HepG2 (cell line): Measurements from ENCODE around the gene MOK. TPM values are rescaled to one million over a fixed set of nuclear protein-coding genes. Genes with fewer than 3 reads are reported as not detected.

ENCODE experiments used
- ATF1 ChIP-seq: IDR thresholded peaks from 2 replicates; pipeline ENCODE4 v1.6.1; 2016; ENCODE audit warnings: mild to moderate bottlenecking, control low read depth
- BRD4 ChIP-seq: sonication (generic); formaldehyde crosslinking; IDR thresholded peaks from 2 replicates; pipeline ENCODE4 v1.4.0; 2020; ENCODE audit warnings: missing genetic modification reagents
- CHD4 ChIP-seq: fragments of 200-600 bp; sonication (generic); IDR thresholded peaks from 2 replicates; pipeline ENCODE4 v1.7.0; 2017; ENCODE audit warnings: mild to moderate bottlenecking, low read length, borderline replicate concordance
- CREM ChIP-seq, 2 experiments: sonication (generic) in 1 of 2; formaldehyde crosslinking in 1 of 2; IDR thresholded peaks; 2 replicates each; pipeline versions ENCODE4 v1.4.0 to v1.6.1; 2016 to 2020; ENCODE audit warnings: antibody characterized with exemption in 1 of 2, mild to moderate bottlenecking in 1 of 2, missing genetic modification reagents in 1 of 2
- GZF1 ChIP-seq: sonication (generic); formaldehyde crosslinking; IDR thresholded peaks from 2 replicates; pipeline ENCODE4 v1.5.1; 2020; ENCODE audit warnings: mild to moderate bottlenecking, missing genetic modification reagents
- HNF1A ChIP-seq, 2 experiments: sonication (generic) in 1 of 2; formaldehyde crosslinking in 1 of 2; IDR thresholded peaks; 2 replicates each; pipeline versions ENCODE4 v1.4.0 to v1.6.1; 2016 to 2020; ENCODE audit warnings: borderline replicate concordance in 1 of 2, low read depth in 1 of 2, mild to moderate bottlenecking in 1 of 2, missing genetic modification reagents in 1 of 2
- HNRNPK ChIP-seq: fragments of 200-400 bp; formaldehyde crosslinking; IDR thresholded peaks from 2 replicates; pipeline ENCODE4 v1.6.1; 2018; ENCODE audit warnings: low read length, low read depth, moderate library complexity, mild to moderate bottlenecking; ENCODE audit not compliant: poor library complexity, severe bottlenecking
- ISX ChIP-seq: sonication (generic); formaldehyde crosslinking; conservative IDR thresholded peaks from 2 replicates; pipeline ENCODE4 v1.5.0; 2020; ENCODE audit warnings: missing genetic modification reagents
- NONO ChIP-seq, 2 experiments: fragments of 450-650 bp in 1 of 2; sonication (generic) in 1 of 2; formaldehyde crosslinking in 1 of 2; IDR thresholded peaks in 1 of 2; conservative IDR thresholded peaks in 1 of 2; 2 replicates each; pipeline versions ENCODE4 v1.6.1 to v1.8.0; 2017 to 2022; ENCODE audit warnings: mild to moderate bottlenecking in 1 of 2, missing genetic modification reagents in 1 of 2, moderate library complexity in 1 of 2
- SMAD1 ChIP-seq: sonication (generic); formaldehyde crosslinking; IDR thresholded peaks from 2 replicates; pipeline ENCODE4 v1.4.0; 2020; ENCODE audit warnings: missing genetic modification reagents, low read depth, mild to moderate bottlenecking, borderline replicate concordance
- SMAD3 ChIP-seq: sonication (generic); formaldehyde crosslinking; IDR thresholded peaks from 2 replicates; pipeline ENCODE4 v1.4.0; 2020; ENCODE audit warnings: missing genetic modification reagents
- SRSF1 ChIP-seq: fragments of 200-400 bp; formaldehyde crosslinking; optimal IDR thresholded peaks from 2 replicates; pipeline ENCODE3; 2017; ENCODE audit warnings: mild to moderate bottlenecking, low read depth, low read length, moderate library complexity
- TRIM24 ChIP-seq: sonication (generic); formaldehyde crosslinking; IDR thresholded peaks from 2 replicates; pipeline ENCODE4 v1.8.0; 2022; ENCODE audit warnings: mild to moderate bottlenecking, missing genetic modification reagents
- ZBTB21 ChIP-seq: sonication (generic); formaldehyde crosslinking; IDR thresholded peaks from 2 replicates; pipeline ENCODE4 v1.4.0; 2020; ENCODE audit warnings: missing genetic modification reagents
- ZBTB25 ChIP-seq: IDR thresholded peaks from 2 replicates; pipeline ENCODE4 v1.6.1; 2018; ENCODE audit warnings: missing genetic modification reagents
- ZBTB33 ChIP-seq: sonication (generic); formaldehyde crosslinking; IDR thresholded peaks from 2 replicates; pipeline ENCODE4 v1.4.0; 2020; ENCODE audit warnings: missing genetic modification reagents
- ZNF317 ChIP-seq: sonication (generic); formaldehyde crosslinking; IDR thresholded peaks from 2 replicates; pipeline ENCODE4 v1.5.0; 2020; ENCODE audit warnings: mild to moderate bottlenecking, missing genetic modification reagents
- ZNF629 ChIP-seq: sonication (generic); formaldehyde crosslinking; conservative IDR thresholded peaks from 2 replicates; pipeline ENCODE4 v1.5.0; 2020; ENCODE audit warnings: missing genetic modification reagents
- ZNF691 ChIP-seq: sonication (generic); formaldehyde crosslinking; IDR thresholded peaks from 2 replicates; pipeline ENCODE4 v1.4.0; 2020; ENCODE audit warnings: missing genetic modification reagents, low read depth, mild to moderate bottlenecking, borderline replicate concordance
- polyA plus RNA-seq, 8 experiments: library from polyadenylated mRNA; depleted of rRNA in 3 of 8; stranded (reverse) in 7 of 8; unstranded in 1 of 8; fragments of >200 nt; fragmentation: Illumina TruSeq in 4 of 8; extraction: Trizol in 4 of 8; gene quantifications; 2 replicates each; pipeline versions ENCODE4 v1.2.1 to v1.2.3, GENCODE V29; 2011 to 2016; ENCODE audit warnings: low read depth in 4 of 8, missing spikeins in 1 of 8, mixed read lengths in 1 of 8; ENCODE audit not compliant: insufficient read depth in 1 of 8
- total RNA-seq, 5 experiments: library from RNA; depleted of rRNA; stranded (reverse); fragments of >200 nt; fragmentation: Illumina TruSeq; extraction: Trizol; gene quantifications; 2 replicates each; pipeline ENCODE4 v1.2.3, GENCODE V29; 2016; ENCODE audit warnings: low read depth in 1 of 5

MOK gene
- total and polyA plus RNA-seq, 2 of the 13 experiments (the other 11 are each of a cell fraction or from before 2014, with no cell fraction given), result 15.3 to 16.9 TPM

GRCh38 chr14:102316743-102317563 lies 12.0 kb upstream of the MOK start (continued):
- TF ChIP-seq SMAD1 (CRISPR knock-in tag) (0 out of 2 replicates have a peak, but pooled peaks have one; percentile 12), NONO (IDR thresholded peaks at IDR 0.05) (no peak), NONO (CRISPR knock-in tag; conservative IDR thresholded peaks at IDR 0.05) (peak; percentile 80), ZBTB33 (CRISPR knock-in tag) (0 out of 2 replicates have a peak, but pooled peaks have one; percentile 21), SMAD3 (CRISPR knock-in tag) (peak; percentile 82), ZNF629 (CRISPR knock-in tag) (peak; percentile 95), CHD4 (peak; percentile 38; the same call in 1 of the 2 replicates), ZNF691 (CRISPR knock-in tag) (peak; percentile 50; the same call in 1 of the 2 replicates), CREM (IDR thresholded peaks at IDR 0.05) (peak; percentile 56), CREM (CRISPR knock-in tag; IDR thresholded peaks at IDR 0.05) (no peak), GZF1 (0 out of 2 replicates have a peak, but pooled peaks have one; percentile 22), TRIM24 (CRISPR knock-in tag) (no peak), ISX (CRISPR knock-in tag) (no peak), ZBTB21 (CRISPR knock-in tag) (0 out of 2 replicates have a peak, but pooled peaks have one; percentile 8), SRSF1 (peak; percentile 59), ZNF317 (CRISPR knock-in tag) (peak; percentile 73), BRD4 (CRISPR knock-in tag) (no peak), ZBTB25 (peak; percentile 68; the same call in 1 of the 2 replicates), ATF1 (CRISPR knock-in tag) (no peak), HNF1A (IDR thresholded peaks at IDR 0.05; ENCODE audit: low read depth) (0 out of 2 replicates have a peak, but pooled peaks have one; percentile 29), HNF1A (CRISPR knock-in tag; IDR thresholded peaks at IDR 0.05; ENCODE audit: borderline replicate concordance) (0 out of 2 replicates have a peak, but pooled peaks have one; percentile 13), HNRNPK (no peak)
